GM19193 (cell line): ENCODE data around the gene MICAL2.

Source experiments
- POLR2A ChIP-seq: IDR thresholded peaks from 4 replicates; pipeline ENCODE4 v1.6.1; 2011; ENCODE audit not compliant: insufficient read depth, insufficient read length; ENCODE audit errors: extremely low read depth

The MICAL2 gene

GRCh38 chr11:12225046-12225739 is 114.8 kb downstream of the MICAL2 start:
- TF ChIP-seq POLR2A = no peak

- no peak for TF ChIP-seq POLR2A
Measured at GRCh38 chr11:12226093-12226492, 115.7 kb downstream of the MICAL2 start.

GRCh38 chr11:12229450-12230229 is 119.2 kb downstream of the MICAL2 start:
- TF ChIP-seq POLR2A = no peak

GRCh38 chr11:12232160-12232559 is 121.8 kb downstream of the MICAL2 start:
- TF ChIP-seq POLR2A = no peak

GRCh38 chr11:12232817-12233601 is 122.6 kb downstream of the MICAL2 start:
- no peak for TF ChIP-seq POLR2A

- no peak for TF ChIP-seq POLR2A
Measured at GRCh38 chr11:12233602-12233925, 123.2 kb downstream of the MICAL2 start.

- TF ChIP-seq POLR2A = no peak
Measured at GRCh38 chr11:12234221-12234620, 123.8 kb downstream of the MICAL2 start.

- TF ChIP-seq POLR2A = no peak
Measured at GRCh38 chr11:12235080-12235479, 124.7 kb downstream of the MICAL2 start.

- no peak for TF ChIP-seq POLR2A
Measured at GRCh38 chr11:12235553-12235946, 125.2 kb downstream of the MICAL2 start.

- no peak for TF ChIP-seq POLR2A
Measured at GRCh38 chr11:12235947-12236743, 125.8 kb downstream of the MICAL2 start.

GRCh38 chr11:12236744-12237101 is 126.3 kb downstream of the MICAL2 start:
- no peak for TF ChIP-seq POLR2A

- TF ChIP-seq POLR2A = no peak
Measured at GRCh38 chr11:12237381-12237784, 127.0 kb downstream of the MICAL2 start.

- no peak for TF ChIP-seq POLR2A
Measured at GRCh38 chr11:12238420-12238819, 128.0 kb downstream of the MICAL2 start.

- TF ChIP-seq POLR2A = no peak
Measured at GRCh38 chr11:12239396-12239795, 129.0 kb downstream of the MICAL2 start.
